ENCODE measurements around the gene SETBP1. TPM values are rescaled to one million over a fixed set of nuclear protein-coding genes. Genes with fewer than 3 reads are reported as not detected.

The SETBP1 gene
- total RNA-seq, 1 experiment from 2014 or later = 0.23 TPM

DNA sequence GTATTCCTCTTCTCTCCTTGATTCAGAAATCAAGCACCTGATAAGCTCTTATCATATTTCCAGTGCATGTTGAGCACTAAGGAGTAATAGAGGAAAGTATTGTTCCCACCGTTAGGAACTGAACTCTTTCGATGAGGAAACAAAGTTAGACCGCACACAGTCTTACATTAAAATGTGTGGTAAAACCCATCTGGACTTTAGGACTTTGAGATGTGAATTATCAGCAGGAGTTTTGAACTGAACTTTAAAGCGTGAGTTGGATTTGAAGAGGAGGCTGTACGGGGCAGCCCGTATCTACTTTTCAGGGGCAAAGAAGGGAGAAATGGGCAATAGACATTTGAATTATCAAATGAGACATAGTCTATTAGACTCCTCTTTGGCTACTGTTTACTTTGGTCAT, 134.4 kb downstream of the SETBP1 start:
- no peaks in the 10 kb centered on the region for H3K4me1 ChIP-seq (ENCODE audit: control insufficient read depth, insufficient read depth, low read length)
- intact Hi-C loops (cut with micrococcal nuclease; ENCODE audit: unreplicated experiment) = no loop called here
- no peak overlapping the region for H3K4me3 ChIP-seq (ENCODE audit: low read depth in 2 of 2, low read length in 2 of 2)
- no peak for ATAC-seq
- BruUV-seq (replicated peaks) = no TSS peak
- TF ChIP-seq SIN3A (IDR thresholded peaks at IDR 0.05; ENCODE audit: borderline replicate concordance, insufficient read depth, low read depth, low read length) = no peak
- TF ChIP-seq, protein P1, sequence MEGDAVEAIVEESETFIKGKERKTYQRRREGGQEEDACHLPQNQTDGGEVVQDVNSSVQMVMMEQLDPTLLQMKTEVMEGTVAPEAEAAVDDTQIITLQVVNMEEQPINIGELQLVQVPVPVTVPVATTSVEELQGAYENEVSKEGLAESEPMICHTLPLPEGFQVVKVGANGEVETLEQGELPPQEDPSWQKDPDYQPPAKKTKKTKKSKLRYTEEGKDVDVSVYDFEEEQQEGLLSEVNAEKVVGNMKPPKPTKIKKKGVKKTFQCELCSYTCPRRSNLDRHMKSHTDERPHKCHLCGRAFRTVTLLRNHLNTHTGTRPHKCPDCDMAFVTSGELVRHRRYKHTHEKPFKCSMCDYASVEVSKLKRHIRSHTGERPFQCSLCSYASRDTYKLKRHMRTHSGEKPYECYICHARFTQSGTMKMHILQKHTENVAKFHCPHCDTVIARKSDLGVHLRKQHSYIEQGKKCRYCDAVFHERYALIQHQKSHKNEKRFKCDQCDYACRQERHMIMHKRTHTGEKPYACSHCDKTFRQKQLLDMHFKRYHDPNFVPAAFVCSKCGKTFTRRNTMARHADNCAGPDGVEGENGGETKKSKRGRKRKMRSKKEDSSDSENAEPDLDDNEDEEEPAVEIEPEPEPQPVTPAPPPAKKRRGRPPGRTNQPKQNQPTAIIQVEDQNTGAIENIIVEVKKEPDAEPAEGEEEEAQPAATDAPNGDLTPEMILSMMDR (IDR thresholded peaks at IDR 0.05) = no peak
- no peak for TF ChIP-seq TCF7L2 (IDR thresholded peaks at IDR 0.05; ENCODE audit: low read depth, low read length)
- TF ChIP-seq, protein P2, sequence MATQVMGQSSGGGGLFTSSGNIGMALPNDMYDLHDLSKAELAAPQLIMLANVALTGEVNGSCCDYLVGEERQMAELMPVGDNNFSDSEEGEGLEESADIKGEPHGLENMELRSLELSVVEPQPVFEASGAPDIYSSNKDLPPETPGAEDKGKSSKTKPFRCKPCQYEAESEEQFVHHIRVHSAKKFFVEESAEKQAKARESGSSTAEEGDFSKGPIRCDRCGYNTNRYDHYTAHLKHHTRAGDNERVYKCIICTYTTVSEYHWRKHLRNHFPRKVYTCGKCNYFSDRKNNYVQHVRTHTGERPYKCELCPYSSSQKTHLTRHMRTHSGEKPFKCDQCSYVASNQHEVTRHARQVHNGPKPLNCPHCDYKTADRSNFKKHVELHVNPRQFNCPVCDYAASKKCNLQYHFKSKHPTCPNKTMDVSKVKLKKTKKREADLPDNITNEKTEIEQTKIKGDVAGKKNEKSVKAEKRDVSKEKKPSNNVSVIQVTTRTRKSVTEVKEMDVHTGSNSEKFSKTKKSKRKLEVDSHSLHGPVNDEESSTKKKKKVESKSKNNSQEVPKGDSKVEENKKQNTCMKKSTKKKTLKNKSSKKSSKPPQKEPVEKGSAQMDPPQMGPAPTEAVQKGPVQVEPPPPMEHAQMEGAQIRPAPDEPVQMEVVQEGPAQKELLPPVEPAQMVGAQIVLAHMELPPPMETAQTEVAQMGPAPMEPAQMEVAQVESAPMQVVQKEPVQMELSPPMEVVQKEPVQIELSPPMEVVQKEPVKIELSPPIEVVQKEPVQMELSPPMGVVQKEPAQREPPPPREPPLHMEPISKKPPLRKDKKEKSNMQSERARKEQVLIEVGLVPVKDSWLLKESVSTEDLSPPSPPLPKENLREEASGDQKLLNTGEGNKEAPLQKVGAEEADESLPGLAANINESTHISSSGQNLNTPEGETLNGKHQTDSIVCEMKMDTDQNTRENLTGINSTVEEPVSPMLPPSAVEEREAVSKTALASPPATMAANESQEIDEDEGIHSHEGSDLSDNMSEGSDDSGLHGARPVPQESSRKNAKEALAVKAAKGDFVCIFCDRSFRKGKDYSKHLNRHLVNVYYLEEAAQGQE (IDR thresholded peaks at IDR 0.05; ENCODE audit: insufficient read depth in 1 of 2, low read depth in 2 of 2, low read length in 1 of 2) = no peak
- no peak for TF ChIP-seq POLR2AphosphoS5 (IDR thresholded peaks at IDR 0.05; ENCODE audit: low read depth, low read length)
- in situ Hi-C loops (cut with HindIII; ENCODE audit: low pct_unique_long_range_greater_than_20kb, low sequenced_read_pairs) = no loop called here
- no peaks in the 10 kb centered on the region for H3K27me3 ChIP-seq (ENCODE audit: control insufficient read depth, insufficient read depth, low read length)
- POLR2A ChIA-PET = no interaction called here
- no peaks in the 10 kb centered on the region for H3K9me3 ChIP-seq (ENCODE audit: control insufficient read depth, insufficient read depth, low read depth, low read length)
- H3K36me3 ChIP-seq (ENCODE audit: control insufficient read depth, insufficient read depth, low read length) = no peaks in the 10 kb centered on the region
- CTCF ChIA-PET = no interaction called here
- DNase-seq (ENCODE audit: low read depth, low spot score) = no peak
- H3K27ac ChIP-seq (ENCODE audit: low read length) = no peak overlapping the region

DNA sequence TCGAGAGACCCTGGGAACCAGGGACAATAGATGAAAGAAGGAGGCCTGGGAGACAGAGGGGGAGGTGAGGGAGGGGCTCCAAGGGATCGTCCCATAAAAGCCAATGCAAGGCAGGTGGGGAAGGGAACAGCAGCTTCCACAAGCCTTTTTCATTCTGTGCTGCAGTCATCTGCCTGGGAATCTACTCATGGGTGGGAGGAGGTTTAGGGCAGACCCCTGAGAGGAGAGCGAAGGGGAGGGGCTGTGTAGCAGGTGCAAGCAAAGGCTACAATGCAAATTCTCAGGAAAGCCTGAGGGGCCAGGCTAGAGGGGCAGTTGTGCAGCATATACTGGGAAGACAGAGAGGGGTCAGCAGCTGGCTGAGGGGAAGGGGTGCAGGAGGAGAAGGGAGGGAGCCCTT, 135.4 kb downstream of the SETBP1 start:
- intact Hi-C loops (cut with micrococcal nuclease; ENCODE audit: unreplicated experiment) = no loop called here
- no TSS peak for BruUV-seq (replicated peaks)
- CTCF ChIA-PET = no interaction called here

More for the DNA sequence above, 135.4 kb downstream of the SETBP1 start:
- no peaks in the 10 kb centered on the region for H3K9me3 ChIP-seq (ENCODE audit: control insufficient read depth, insufficient read depth, low read depth, low read length)
- no peaks in the 10 kb centered on the region for H3K4me1 ChIP-seq (ENCODE audit: control insufficient read depth, insufficient read depth, low read length)
- ATAC-seq (no peak), DNase-seq (ENCODE audit: low read depth, low spot score) (no peak)
- H3K27ac ChIP-seq (ENCODE audit: low read length) = no peak overlapping the region
- in situ Hi-C loops (cut with HindIII; ENCODE audit: low pct_unique_long_range_greater_than_20kb, low sequenced_read_pairs) = no loop called here
- no peaks in the 10 kb centered on the region for H3K36me3 ChIP-seq (ENCODE audit: control insufficient read depth, insufficient read depth, low read length)
- H3K27me3 ChIP-seq (ENCODE audit: control insufficient read depth, insufficient read depth, low read length) = no peaks in the 10 kb centered on the region
- TF ChIP-seq, protein P1 (IDR thresholded peaks at IDR 0.05) = no peak
- TF ChIP-seq SIN3A (IDR thresholded peaks at IDR 0.05; ENCODE audit: borderline replicate concordance, insufficient read depth, low read depth, low read length) = no peak
- TF ChIP-seq, protein P2 (IDR thresholded peaks at IDR 0.05; ENCODE audit: insufficient read depth in 1 of 2, low read depth in 2 of 2, low read length in 1 of 2) = no peak
- POLR2A ChIA-PET = no interaction called here
- H3K4me3 ChIP-seq (ENCODE audit: low read depth in 2 of 2, low read length in 2 of 2) = no peak overlapping the region
